Stomach (tissue), 9 donors: ENCODE data around the gene PARD3. TPM values are rescaled to one million over a fixed set of nuclear protein-coding genes. Genes with fewer than 3 reads are reported as not detected.
"Not testable (repeated sequence)": the region's sequence is repeated elsewhere in the genome, so short reads cannot be mapped to it uniquely, and the experiment has no call there.

Experiments
- DNase-seq, 2 donors: peaks; one replicate each; pipeline versions ENCODE4 v3.0.0 to v3.0.0-alpha.2; 2013 to 2019
- H3K27ac ChIP-seq, 5 donors: fragments of 200-600 bp in 4 of 5; sonication (generic) in 4 of 5; one replicate each; pipeline ENCODE4 v1.5.1; 2013 to 2019; ENCODE audit warnings: mild to moderate bottlenecking in 1 of 5, moderate library complexity in 1 of 5
- H3K27me3 ChIP-seq, 3 donors: fragments of 200-600 bp; sonication (generic); one replicate each; pipeline ENCODE4 v1.5.1; 2017 to 2019; ENCODE audit warnings: mixed run types in 1 of 3
- H3K36me3 ChIP-seq, 4 donors: fragments of 200-600 bp; sonication (generic); 1 replicate in 3 of 4; 2 replicates in 1 of 4; pipeline ENCODE4 v1.5.1; 2016 to 2019
- H3K4me1 ChIP-seq, 4 donors: fragments of 200-600 bp; sonication (generic); one replicate each; pipeline ENCODE4 v1.5.1; 2016 to 2019
- H3K4me3 ChIP-seq, 4 donors: fragments of 200-600 bp; sonication (generic) in 3 of 4; one replicate each; pipeline ENCODE4 v1.5.1; 2016 to 2019; ENCODE audit warnings: mild to moderate bottlenecking in 1 of 4
- H3K9me3 ChIP-seq, 4 donors: fragments of 200-600 bp; sonication (generic); one replicate each; pipeline ENCODE4 v1.5.1; 2016 to 2019
- EP300 ChIP-seq: sonication (generic); formaldehyde crosslinking; IDR thresholded peaks from one replicate; pipeline ENCODE4 v1.6.1; 2017; ENCODE audit warnings: antibody characterized with exemption
- POLR2A ChIP-seq, 4 donors: fragments of 450-650 bp; IDR thresholded peaks; one replicate each; pipeline ENCODE4 v1.6.1; 2016; ENCODE audit warnings: antibody characterized with exemption in 4 of 4, control low read depth in 2 of 4, mild to moderate bottlenecking in 1 of 4, moderate library complexity in 1 of 4
- POLR2AphosphoS5 ChIP-seq, 3 donors: sonication (generic); formaldehyde crosslinking; IDR thresholded peaks; one replicate each; pipeline ENCODE4 v1.6.1; 2016; ENCODE audit warnings: antibody characterized with exemption in 3 of 3
- WGBS, 5 donors: extraction: QIAGEN DNeasy Blood & Tissue Kit in 3 of 5; methylation state at CpG; one replicate each; pipeline versions ENCODE4 v1.1.5 to v1.1.7; 2013 to 2018; 5-methylcytosine and 5-hydroxymethylcytosine counted together
- intact Hi-C: fragments of 100-400 bp; cut with DNase I; formaldehyde crosslinking; loops from one replicate; pipeline ENCODE4 v1.15.1; 2023; ENCODE audit warnings: low total_unique reads
- polyA plus RNA-seq, 3 donors: library from polyadenylated mRNA; stranded (reverse); fragments of 200-250 nt; gene quantifications; one replicate each; pipeline ENCODE4 v1.2.3, GENCODE V29; 2013
- total RNA-seq, 5 donors: library from RNA; depleted of rRNA; stranded (reverse); fragments of >200 nt; gene quantifications; one replicate each; pipeline versions ENCODE4 v1.1.0 to v1.2.3, GENCODE V29; 2014 to 2016
- TF ChIP-seq, protein P1 (sequence below), 7 experiments: fragments of 450-650 bp in 4 of 7; fragments of 200-600 bp in 3 of 7; sonication (generic) in 3 of 7; IDR thresholded peaks; one replicate each; pipeline ENCODE4 v1.5.1; 2016 to 2019; ENCODE audit warnings: antibody characterized with exemption in 7 of 7, control low read depth in 2 of 7, mild to moderate bottlenecking in 1 of 7
- donor health status: healthy with polysubstance abuse.
- donor health status: Bipolar disorder and iron deficiency.
- donor health status: healthy.

Gene PARD3
- total and polyA plus RNA-seq, 8 donors = 13.7 to 118 (median 31.8) TPM

DNA sequence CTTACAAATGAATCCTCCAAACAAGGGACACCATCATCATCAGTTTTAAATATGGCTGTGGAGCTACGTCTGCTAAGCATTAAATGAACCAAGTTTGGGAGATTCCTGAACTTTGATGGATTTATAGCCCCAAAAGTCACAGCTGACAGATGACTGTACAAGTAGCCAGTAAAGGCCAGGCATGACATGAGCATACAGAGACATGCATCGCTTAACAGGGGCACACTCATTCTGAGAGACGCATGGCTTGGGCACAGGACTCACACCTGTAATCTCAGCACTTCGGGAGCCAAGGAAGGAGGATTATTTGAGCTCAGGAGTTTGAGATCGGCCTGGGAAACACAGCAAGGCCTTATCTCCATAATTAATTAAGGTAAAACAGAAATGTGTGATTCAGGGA lies 166.2 kb downstream of the PARD3 start:
- no peak for TF ChIP-seq POLR2A (IDR thresholded peaks at IDR 0.05)
- no peak for TF ChIP-seq POLR2AphosphoS5 (IDR thresholded peaks at IDR 0.05)
- TF ChIP-seq EP300 = no peak
- TF ChIP-seq, protein P1, sequence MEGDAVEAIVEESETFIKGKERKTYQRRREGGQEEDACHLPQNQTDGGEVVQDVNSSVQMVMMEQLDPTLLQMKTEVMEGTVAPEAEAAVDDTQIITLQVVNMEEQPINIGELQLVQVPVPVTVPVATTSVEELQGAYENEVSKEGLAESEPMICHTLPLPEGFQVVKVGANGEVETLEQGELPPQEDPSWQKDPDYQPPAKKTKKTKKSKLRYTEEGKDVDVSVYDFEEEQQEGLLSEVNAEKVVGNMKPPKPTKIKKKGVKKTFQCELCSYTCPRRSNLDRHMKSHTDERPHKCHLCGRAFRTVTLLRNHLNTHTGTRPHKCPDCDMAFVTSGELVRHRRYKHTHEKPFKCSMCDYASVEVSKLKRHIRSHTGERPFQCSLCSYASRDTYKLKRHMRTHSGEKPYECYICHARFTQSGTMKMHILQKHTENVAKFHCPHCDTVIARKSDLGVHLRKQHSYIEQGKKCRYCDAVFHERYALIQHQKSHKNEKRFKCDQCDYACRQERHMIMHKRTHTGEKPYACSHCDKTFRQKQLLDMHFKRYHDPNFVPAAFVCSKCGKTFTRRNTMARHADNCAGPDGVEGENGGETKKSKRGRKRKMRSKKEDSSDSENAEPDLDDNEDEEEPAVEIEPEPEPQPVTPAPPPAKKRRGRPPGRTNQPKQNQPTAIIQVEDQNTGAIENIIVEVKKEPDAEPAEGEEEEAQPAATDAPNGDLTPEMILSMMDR (IDR thresholded peaks at IDR 0.05) = no peak
- no peaks in the 10 kb centered on the region for H3K36me3 ChIP-seq
- H3K27me3 ChIP-seq = no peaks in the 10 kb centered on the region
- no peak overlapping the region for H3K4me3 ChIP-seq
- intact Hi-C loops = loop anchor here (10.0 kb wide), 1 partner anchor 1324 kb away; no protein-coding TSS in a partner anchor
- no peak for DNase-seq
- 84 to 95% (median 89%) methylated on average over 5 of the region's 5 CpGs for WGBS, 5 donors
- peaks cover 0 to 42% (median 12%) of the 10 kb centered on the region in 4 donors for H3K4me1 ChIP-seq
- no peak overlapping the region for H3K27ac ChIP-seq
- no peaks in the 10 kb centered on the region for H3K9me3 ChIP-seq

DNA sequence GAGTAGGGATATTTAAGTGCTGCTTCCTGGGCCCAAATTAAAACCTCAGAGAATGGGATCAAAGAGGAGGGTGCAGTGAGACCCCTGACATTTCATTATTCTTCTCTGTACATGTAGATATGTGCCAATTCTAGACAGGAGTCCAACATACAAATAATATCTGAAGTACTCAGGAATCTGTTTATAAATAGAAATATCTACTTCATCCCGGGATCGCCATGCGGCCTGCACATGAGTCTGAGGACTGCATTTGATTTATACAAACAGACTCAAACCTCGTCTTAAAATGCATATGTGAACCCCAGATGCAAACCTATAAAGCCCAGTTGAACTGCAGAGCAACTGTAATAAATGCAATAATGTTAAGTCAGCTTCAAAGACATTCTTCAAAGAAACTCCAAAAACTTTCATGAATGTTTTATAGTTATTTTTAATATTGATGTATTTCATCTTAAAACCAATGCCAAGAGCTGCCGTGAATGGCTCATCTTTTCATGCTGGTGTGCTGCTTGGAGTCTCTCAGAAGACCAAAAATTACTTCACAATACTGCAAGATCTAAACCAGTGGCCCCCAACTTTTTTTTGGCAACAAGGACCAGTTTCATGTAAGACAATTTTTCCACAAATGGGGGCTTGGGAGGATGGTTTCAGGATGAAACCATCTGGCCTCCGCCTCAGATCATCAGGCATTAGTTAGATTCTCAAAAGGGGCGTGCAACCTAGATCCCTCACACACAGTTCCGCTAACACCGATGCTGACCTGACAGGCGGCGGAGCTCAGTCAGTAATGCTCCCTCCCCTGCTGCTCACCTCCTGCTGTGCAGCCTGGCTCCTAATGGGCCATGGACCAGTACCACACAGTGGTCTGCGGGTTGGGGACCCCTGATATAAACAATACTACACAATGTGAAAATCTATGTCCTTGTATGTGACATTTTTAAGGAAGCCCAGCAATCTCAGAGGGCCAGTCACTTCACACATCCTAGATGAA lies 166.9 kb downstream of the PARD3 start:
- intact Hi-C loops = loop anchor here (10.0 kb wide), 1 partner anchor 1323 kb away; no protein-coding TSS in a partner anchor

DNA sequence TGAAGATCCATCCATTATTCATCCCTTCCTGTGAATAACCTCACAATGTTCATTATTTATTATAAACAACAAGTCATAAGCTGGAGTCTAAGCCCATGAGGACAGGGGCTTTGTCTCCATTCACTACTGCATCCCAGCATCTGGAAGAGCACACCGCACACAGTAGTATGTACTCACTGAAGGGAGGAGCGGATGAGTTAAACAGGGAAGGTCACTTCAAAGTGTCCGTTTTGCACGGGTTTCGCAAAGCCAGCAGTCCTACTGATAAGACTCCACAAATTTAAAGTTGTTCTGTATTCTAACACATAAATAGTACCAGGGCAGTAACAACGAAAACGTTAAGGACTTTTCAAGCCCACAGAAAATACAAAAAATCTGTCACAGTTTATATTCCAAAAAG lies 167.9 kb downstream of the PARD3 start:
- H3K36me3 ChIP-seq = no peaks in the 10 kb centered on the region
- no peaks in the 10 kb centered on the region for H3K27me3 ChIP-seq
- DNase-seq = no peak
- H3K9me3 ChIP-seq = no peaks in the 10 kb centered on the region
- intact Hi-C loops = loop anchor here (10.0 kb wide), 1 partner anchor 1322 kb away; no protein-coding TSS in a partner anchor
- no peak overlapping the region for H3K4me3 ChIP-seq
- no peak overlapping the region for H3K27ac ChIP-seq
- WGBS, 5 donors = 67 to 75% (median 70%) methylated on average over 7 of the region's 7 CpGs
- H3K4me1 ChIP-seq = peaks cover 0 to 25% (median 4%) of the 10 kb centered on the region in 4 donors
- TF ChIP-seq POLR2AphosphoS5 (IDR thresholded peaks at IDR 0.05) (no peak), EP300 (no peak), POLR2A (IDR thresholded peaks at IDR 0.05) (no peak)
- TF ChIP-seq, protein P1 (IDR thresholded peaks at IDR 0.05) = no peak

More for the DNA sequence above, 166.9 kb downstream of the PARD3 start:
- H3K4me3 ChIP-seq = no peak overlapping the region
- no peak for TF ChIP-seq POLR2AphosphoS5 (IDR thresholded peaks at IDR 0.05)
- H3K27ac ChIP-seq = no peak overlapping the region
- WGBS, 5 donors = 81 to 85% (median 83%) methylated on average over 11 to 12 of the region's 12 CpGs
- no peaks in the 10 kb centered on the region for H3K27me3 ChIP-seq
- H3K36me3 ChIP-seq = no peaks in the 10 kb centered on the region
- peaks cover 0 to 35% (median 8%) of the 10 kb centered on the region in 4 donors for H3K4me1 ChIP-seq
- DNase-seq = no peak
- H3K9me3 ChIP-seq = no peaks in the 10 kb centered on the region

DNA sequence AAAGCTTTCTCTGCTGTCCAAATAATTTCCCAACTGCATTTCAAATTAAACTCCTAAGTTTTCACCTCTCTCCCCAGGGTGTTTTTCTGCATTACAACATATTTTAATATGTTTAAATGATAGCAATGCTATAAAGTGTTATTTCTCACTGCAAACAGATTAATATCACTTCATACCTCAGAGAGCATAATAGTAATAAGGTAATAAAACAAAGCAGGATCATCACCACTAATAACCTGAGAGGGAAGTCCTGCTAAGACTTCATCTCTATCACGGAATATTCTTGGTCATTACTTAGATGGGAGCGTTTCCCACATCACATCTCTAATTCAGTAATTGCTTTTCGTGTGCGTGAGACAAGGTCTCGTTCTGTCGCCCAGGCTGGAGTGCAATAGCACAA lies 168.8 kb downstream of the PARD3 start:
- DNase-seq = no peak
- Histone ChIP-seq H3K4me1 (peaks cover 0 to 23% (median 7%) of the 10 kb centered on the region in 4 donors), H3K27me3 (no peaks in the 10 kb centered on the region), H3K9me3 (no peaks in the 10 kb centered on the region), H3K4me3 (no peak overlapping the region), H3K27ac (no peak overlapping the region), H3K36me3 (no peaks in the 10 kb centered on the region)
- WGBS, 5 donors = 94 to 98% (median 95%) methylated on average over 6 of the region's 6 CpGs
- intact Hi-C loops = loop anchor here (10.0 kb wide), 1 partner anchor 1322 kb away; no protein-coding TSS in a partner anchor
- TF ChIP-seq, protein P1 (IDR thresholded peaks at IDR 0.05) = no peak
- TF ChIP-seq EP300 (no peak), POLR2AphosphoS5 (IDR thresholded peaks at IDR 0.05) (no peak)

DNA sequence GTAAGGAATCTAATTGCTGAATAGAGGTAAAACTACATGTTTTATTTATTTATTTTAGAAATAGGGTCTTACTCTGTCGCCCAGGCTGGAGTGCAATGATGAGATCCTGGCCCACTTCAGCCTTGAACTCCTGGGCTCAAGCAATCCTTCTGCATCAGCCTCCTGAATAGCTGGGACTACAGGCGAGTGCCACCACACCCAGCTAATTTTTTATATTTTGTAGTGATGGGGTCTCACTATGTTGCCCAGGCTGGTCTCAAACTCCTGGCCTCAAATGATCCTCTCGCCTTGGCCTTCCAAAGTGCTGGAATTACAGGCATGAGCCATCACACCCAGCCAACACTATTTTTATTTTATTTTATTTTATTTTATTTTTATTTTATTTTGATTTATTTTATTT lies 170.3 kb downstream of the PARD3 start:
- not testable (repeated sequence) for DNase-seq, H3K27ac ChIP-seq, H3K4me3 ChIP-seq, H3K9me3 ChIP-seq, H3K27me3 ChIP-seq, H3K36me3 ChIP-seq
- H3K4me1 ChIP-seq = peaks cover 0 to 26% (median 10%) of the 10 kb centered on the region in 4 donors
- WGBS, 5 donors = 90 to 98% (median 93%) methylated on average over 3 of the region's 3 CpGs
- intact Hi-C loops = loop anchor here (10.0 kb wide), 1 partner anchor 1320 kb away; no protein-coding TSS in a partner anchor
